Activated B cell treated with CpG ODN at 0.5 μM for 24 hours (primary cell): ENCODE measurements around the gene GPR15. TPM values are rescaled to one million over a fixed set of nuclear protein-coding genes. Genes with fewer than 3 reads are reported as not detected.

ENCODE experiments used
- ATAC-seq: fragments of 200-7000 bp; cut with Tn5 transposase; one replicate; pipeline ENCODE4 v1.10.0; 2021; ENCODE audit warnings: low read depth, mild to moderate bottlenecking, moderate library complexity
- CTCF ChIA-PET: fragments of 350-600 bp; sonication (Branson Sonifier 250); formaldehyde crosslinking; loops from one replicate; lab custom pipeline; 2021; ENCODE audit warnings: antibody characterized with exemption; lab: Charles Lee
- POLR2A ChIA-PET: fragments of 350-600 bp; sonication (Branson Sonifier 250); formaldehyde crosslinking; loops from one replicate; lab custom pipeline; 2021; ENCODE audit warnings: antibody characterized with exemption; lab: Charles Lee
- DNase-seq: peaks from one replicate; pipeline ENCODE4 v3.0.0; 2022
- H3K27ac Mint-ChIP-seq: one replicate; pipeline ENCODE4 v1.8.0; 2020; ENCODE audit warnings: mixed read lengths
- H3K27me3 Mint-ChIP-seq: one replicate; pipeline ENCODE4 v1.8.0; 2021; ENCODE audit warnings: mixed read lengths
- H3K36me3 Mint-ChIP-seq: one replicate; pipeline ENCODE4 v1.8.0; 2021; ENCODE audit warnings: low read depth, mixed read lengths
- H3K4me1 Mint-ChIP-seq: one replicate; pipeline ENCODE4 v1.8.0; 2021; ENCODE audit warnings: mixed read lengths
- H3K4me3 Mint-ChIP-seq: one replicate; pipeline ENCODE4 v1.8.0; 2020; ENCODE audit warnings: mild to moderate bottlenecking, mixed read lengths
- H3K9me3 Mint-ChIP-seq: one replicate; pipeline ENCODE4 v1.8.0; 2020; ENCODE audit warnings: mixed read lengths
- intact Hi-C: fragments of 100-400 bp; cut with micrococcal nuclease; formaldehyde crosslinking; loops from one replicate; pipeline ENCODE4 v1.15.1; 2024
- total RNA-seq: library from RNA; stranded (reverse); gene quantifications from 2 replicates; pipeline ENCODE4 v1.2.3, GENCODE V29; 2022
- TF ChIP-seq, protein P1 (sequence below): fragments of 200-600 bp; IDR thresholded peaks from one replicate; pipeline ENCODE4 v1.8.0; 2022; ENCODE audit warnings: antibody characterized with exemption, mild to moderate bottlenecking

The GPR15 gene
- total RNA-seq, 1 donor from 2014 or later: 4.5 TPM

DNA sequence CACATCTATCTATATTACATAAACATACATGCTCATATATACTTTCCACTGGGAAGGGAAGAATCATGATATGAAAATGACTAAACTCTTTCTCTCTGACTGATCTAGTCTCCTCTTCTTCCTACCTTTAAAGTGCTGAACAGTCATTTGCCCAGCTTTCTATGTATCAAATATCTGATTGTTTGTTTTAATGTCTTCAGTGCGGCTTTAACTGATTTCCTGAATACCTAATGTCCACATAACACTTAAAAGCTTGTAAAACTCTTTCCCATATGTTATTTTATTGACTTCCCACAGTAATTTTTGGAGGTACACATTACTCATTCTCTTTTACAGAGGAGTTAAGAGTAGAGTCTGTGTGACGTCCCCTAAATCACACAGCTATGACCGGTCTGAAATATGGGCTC lies 33.5 kb downstream of the GPR15 start:
- no peak for DNase-seq
- H3K36me3 Mint-ChIP-seq: no peaks in the 10 kb centered on the region
- H3K27ac Mint-ChIP-seq: no peak overlapping the region
- no peaks in the 10 kb centered on the region for H3K9me3 Mint-ChIP-seq
- no peak overlapping the region for H3K4me3 Mint-ChIP-seq
- TF ChIP-seq, protein P1, sequence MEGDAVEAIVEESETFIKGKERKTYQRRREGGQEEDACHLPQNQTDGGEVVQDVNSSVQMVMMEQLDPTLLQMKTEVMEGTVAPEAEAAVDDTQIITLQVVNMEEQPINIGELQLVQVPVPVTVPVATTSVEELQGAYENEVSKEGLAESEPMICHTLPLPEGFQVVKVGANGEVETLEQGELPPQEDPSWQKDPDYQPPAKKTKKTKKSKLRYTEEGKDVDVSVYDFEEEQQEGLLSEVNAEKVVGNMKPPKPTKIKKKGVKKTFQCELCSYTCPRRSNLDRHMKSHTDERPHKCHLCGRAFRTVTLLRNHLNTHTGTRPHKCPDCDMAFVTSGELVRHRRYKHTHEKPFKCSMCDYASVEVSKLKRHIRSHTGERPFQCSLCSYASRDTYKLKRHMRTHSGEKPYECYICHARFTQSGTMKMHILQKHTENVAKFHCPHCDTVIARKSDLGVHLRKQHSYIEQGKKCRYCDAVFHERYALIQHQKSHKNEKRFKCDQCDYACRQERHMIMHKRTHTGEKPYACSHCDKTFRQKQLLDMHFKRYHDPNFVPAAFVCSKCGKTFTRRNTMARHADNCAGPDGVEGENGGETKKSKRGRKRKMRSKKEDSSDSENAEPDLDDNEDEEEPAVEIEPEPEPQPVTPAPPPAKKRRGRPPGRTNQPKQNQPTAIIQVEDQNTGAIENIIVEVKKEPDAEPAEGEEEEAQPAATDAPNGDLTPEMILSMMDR: no peak
- ChIA-PET POLR2A (interaction anchor here (1.0 kb wide), 1 partner anchor 42 kb away, joined by 4 read pairs; the partner anchor contains the start of gene CLDND1), CTCF (interaction anchor here (0.7 kb wide), 1 partner anchor 42 kb away, joined by 3 read pairs; the partner anchor contains the start of gene CLDND1)
- no peaks in the 10 kb centered on the region for H3K27me3 Mint-ChIP-seq
- ATAC-seq: no peak
- intact Hi-C loops: no loop called here
- peaks cover 42% of the 10 kb centered on the region for H3K4me1 Mint-ChIP-seq

DNA sequence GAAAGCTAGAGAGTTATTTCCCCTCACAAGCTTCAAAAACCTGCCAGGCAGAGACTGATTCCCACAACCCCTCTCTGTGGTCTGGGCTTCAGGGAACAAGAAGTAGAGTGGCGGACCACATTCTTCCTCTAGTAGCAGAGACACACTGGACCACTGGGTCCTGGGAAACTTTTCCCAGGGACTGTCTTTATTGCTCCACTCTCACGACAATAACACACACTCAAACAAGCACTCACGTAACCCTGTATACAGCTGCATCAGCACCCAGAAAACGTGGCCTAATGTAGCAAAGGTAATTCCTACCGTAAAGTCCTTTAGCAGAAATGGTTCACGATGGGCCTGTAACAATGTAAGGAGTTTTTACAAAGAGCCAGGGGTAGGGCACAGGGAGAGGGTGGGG lies 34.1 kb downstream of the GPR15 start:
- no peak overlapping the region for H3K27ac Mint-ChIP-seq
- DNase-seq: no peak
- H3K9me3 Mint-ChIP-seq: no peaks in the 10 kb centered on the region
- H3K4me3 Mint-ChIP-seq: no peak overlapping the region
- H3K4me1 Mint-ChIP-seq: peaks cover 39% of the 10 kb centered on the region
- ATAC-seq: no peak
- CTCF ChIA-PET: interaction anchor here (0.7 kb wide), 1 partner anchor 43 kb away, joined by 3 read pairs; the partner anchor contains the start of gene CLDND1
- H3K36me3 Mint-ChIP-seq: no peaks in the 10 kb centered on the region
- POLR2A ChIA-PET: interaction anchor here (1.0 kb wide), 1 partner anchor 43 kb away, joined by 4 read pairs; the partner anchor contains the start of gene CLDND1
- intact Hi-C loops: no loop called here
- TF ChIP-seq, protein P1: no peak
- no peaks in the 10 kb centered on the region for H3K27me3 Mint-ChIP-seq

GRCh38 chr3:98567666-98568270 lies 36.0 kb downstream of the GPR15 start:
- H3K4me1 Mint-ChIP-seq: peaks cover 28% of the 10 kb centered on the region

GRCh38 chr3:98568402-98568801 lies 36.6 kb downstream of the GPR15 start:
- no peaks in the 10 kb centered on the region for H3K27me3 Mint-ChIP-seq
- DNase-seq (no peak), ATAC-seq (no peak)
- peaks cover 27% of the 10 kb centered on the region for H3K4me1 Mint-ChIP-seq
- TF ChIP-seq, protein P1: no peak
- no peaks in the 10 kb centered on the region for H3K9me3 Mint-ChIP-seq
- H3K4me3 Mint-ChIP-seq: no peak overlapping the region
- no peaks in the 10 kb centered on the region for H3K36me3 Mint-ChIP-seq
- intact Hi-C loops: no loop called here
- ChIA-PET CTCF (no interaction called here), POLR2A (no interaction called here)
- H3K27ac Mint-ChIP-seq: no peak overlapping the region

More at GRCh38 chr3:98567666-98568270, 36.0 kb downstream of the GPR15 start:
- intact Hi-C loops: no loop called here
- CTCF ChIA-PET: no interaction called here
- Mint-ChIP-seq H3K27me3 (no peaks in the 10 kb centered on the region), H3K27ac (no peak overlapping the region), H3K36me3 (no peaks in the 10 kb centered on the region), H3K9me3 (no peaks in the 10 kb centered on the region), H3K4me3 (no peak overlapping the region)
- POLR2A ChIA-PET: no interaction called here
- TF ChIP-seq, protein P1: no peak
- DNase-seq (no peak), ATAC-seq (no peak)

GRCh38 chr3:98573181-98573728 lies 41.5 kb downstream of the GPR15 start:
- DNase-seq: no peak
- ChIA-PET CTCF (interaction anchor here (1.0 kb wide), 1 partner anchor 15 kb away, joined by 4 read pairs; no protein-coding TSS in a partner anchor), POLR2A (interaction anchor here (1.0 to 1.7 kb wide), 3 partner anchors 16 to 37 kb away, joined by 3 to 6 read pairs (median 4); no protein-coding TSS in a partner anchor)
- H3K27me3 Mint-ChIP-seq: no peaks in the 10 kb centered on the region
- H3K4me3 Mint-ChIP-seq: peak overlapping the region; percentile 21
- peaks cover 6% of the 10 kb centered on the region for H3K4me1 Mint-ChIP-seq
- intact Hi-C loops: loop anchor here (1.0 to 5.0 kb wide), 5 partner anchors 16 to 534 kb away; partner anchors contain the start of gene CLDND1
- peaks cover 22% of the 10 kb centered on the region for H3K36me3 Mint-ChIP-seq
- no peaks in the 10 kb centered on the region for H3K9me3 Mint-ChIP-seq
- TF ChIP-seq, protein P1: no peak
- peak; percentile 40 for ATAC-seq
- H3K27ac Mint-ChIP-seq: peak overlapping the region; percentile 74
